Thyroid gland (tissue), 4 donors: ENCODE measurements around the gene TCIRG1. TPM values are rescaled to one million over a fixed set of nuclear protein-coding genes. Genes with fewer than 3 reads are reported as not detected.

ENCODE experiments used
- DNase-seq, 2 donors: peaks; one replicate each; pipeline ENCODE4 v3.0.0-alpha.2; 2019
- H3K27ac ChIP-seq, 3 donors: fragments of 200-600 bp; sonication (generic); 1 replicate in 2 of 3; 2 replicates in 1 of 3; pipeline ENCODE4 v1.5.1; 2016 to 2019; ENCODE audit warnings: mild to moderate bottlenecking in 1 of 3, moderate library complexity in 1 of 3
- H3K27me3 ChIP-seq: fragments of 200-600 bp; sonication (generic); one replicate; pipeline ENCODE4 v1.5.1; 2019
- H3K36me3 ChIP-seq, 2 donors: fragments of 200-600 bp; sonication (generic); one replicate each; pipeline ENCODE4 v1.5.1; 2016 to 2019
- H3K4me1 ChIP-seq, 2 donors: fragments of 200-600 bp; sonication (generic); one replicate each; pipeline ENCODE4 v1.5.1; 2017 to 2019
- H3K4me3 ChIP-seq, 3 donors: fragments of 200-600 bp; sonication (generic); replicated peaks in 1 of 3; 1 replicate in 2 of 3; 2 replicates in 1 of 3; pipeline ENCODE4 v1.5.1; 2016; ENCODE audit warnings: mild to moderate bottlenecking in 1 of 3
- H3K9me3 ChIP-seq: fragments of 200-600 bp; sonication (generic); one replicate; pipeline ENCODE4 v1.5.1; 2017
- CTCF ChIP-seq, 6 experiments: fragments of 200-600 bp in 3 of 6; fragments of 450-650 bp in 3 of 6; sonication (generic) in 3 of 6; IDR thresholded peaks; one replicate each; pipeline ENCODE4 v1.5.1; 2016 to 2019; ENCODE audit warnings: antibody characterized with exemption in 6 of 6, mild to moderate bottlenecking in 2 of 6, inconsistent platforms in 1 of 6, moderate library complexity in 1 of 6
- POLR2A ChIP-seq, 2 donors: fragments of 450-650 bp; IDR thresholded peaks; one replicate each; pipeline ENCODE4 v1.6.1; 2017; ENCODE audit warnings: antibody characterized with exemption in 2 of 2, mild to moderate bottlenecking in 2 of 2, moderate library complexity in 1 of 2
- WGBS, 2 donors: methylation state at CpG; one replicate each; pipeline ENCODE4 v1.1.5; 2017; 5-methylcytosine and 5-hydroxymethylcytosine counted together
- intact Hi-C: fragments of 100-400 bp; cut with DNase I; formaldehyde crosslinking; loops from one replicate; pipeline ENCODE4 v1.15.1; 2023
- total RNA-seq, 4 donors: library from RNA; depleted of rRNA; stranded (reverse); fragments of >200 nt; gene quantifications; one replicate each; pipeline ENCODE4 v1.2.3, GENCODE V29; 2016

TCIRG1 gene
- total RNA-seq, 4 donors from 2014 or later, result 74.8 to 141 (median 121) TPM

- no peak for TF ChIP-seq CTCF (IDR thresholded peaks at IDR 0.05)
- TF ChIP-seq POLR2A (IDR thresholded peaks at IDR 0.05), result no peak
- Histone ChIP-seq H3K9me3 (no peaks in the 10 kb centered on the region), H3K4me3 (no peak overlapping the region), H3K27ac (no peak overlapping the region), H3K27me3 (no peaks in the 10 kb centered on the region), H3K4me1 (peaks cover 7 to 17% of the 10 kb centered on the region in 2 donors), H3K36me3 (peaks cover 13% of the 10 kb centered on the region in 2 donors)
- no peak for DNase-seq
- whole genome bisulfite sequencing, 2 donors, result 90 to 92% methylated on average over 15 of the region's 15 CpGs
- intact Hi-C loops, result no loop called here
Measured at GRCh38 chr11:68052137-68052873, 13.5 kb downstream of the TCIRG1 start.

- H3K36me3 ChIP-seq, result peaks cover 14 to 17% of the 10 kb centered on the region in 2 donors
- DNase-seq, result no peak
- peaks cover 7 to 17% of the 10 kb centered on the region in 2 donors for H3K4me1 ChIP-seq
- TF ChIP-seq POLR2A (IDR thresholded peaks at IDR 0.05), result no peak
- no peak for TF ChIP-seq CTCF (IDR thresholded peaks at IDR 0.05)
- no peaks in the 10 kb centered on the region for H3K27me3 ChIP-seq
- WGBS, 2 donors, result 78 to 80% methylated on average over 4 to 6 of the region's 9 CpGs
- H3K9me3 ChIP-seq, result no peaks in the 10 kb centered on the region
- intact Hi-C loops, result no loop called here
- no peak overlapping the region for H3K27ac ChIP-seq
- H3K4me3 ChIP-seq, result no peak overlapping the region
Measured at GRCh38 chr11:68053117-68053516, 14.3 kb downstream of the TCIRG1 start.

- 89 to 95% methylated on average over 9 to 11 of the region's 11 CpGs for WGBS, 2 donors
- H3K36me3 ChIP-seq, result peaks cover 12 to 20% of the 10 kb centered on the region in 2 donors
Measured at GRCh38 chr11:68053981-68054812, 15.4 kb downstream of the TCIRG1 start.

GRCh38 chr11:68056317-68057285 is 17.8 kb downstream of the TCIRG1 start:
- H3K4me3 ChIP-seq, result no peak overlapping the region
- 93 to 95% methylated on average over 12 of the region's 12 CpGs for WGBS, 2 donors
- no peak for DNase-seq
- H3K4me1 ChIP-seq, result peaks cover under 1 to 3% of the 10 kb centered on the region in 2 donors
- no peaks in the 10 kb centered on the region for H3K9me3 ChIP-seq
- H3K36me3 ChIP-seq, result peaks cover 19 to 26% of the 10 kb centered on the region in 2 donors
- H3K27ac ChIP-seq, result no peak overlapping the region
- intact Hi-C loops, result no loop called here
- TF ChIP-seq CTCF (IDR thresholded peaks at IDR 0.05) (no peak), POLR2A (IDR thresholded peaks at IDR 0.05) (no peak)
- no peaks in the 10 kb centered on the region for H3K27me3 ChIP-seq

More at GRCh38 chr11:68053981-68054812, 15.4 kb downstream of the TCIRG1 start:
- H3K9me3 ChIP-seq, result no peaks in the 10 kb centered on the region
- H3K4me1 ChIP-seq, result peaks cover 7 to 17% of the 10 kb centered on the region in 2 donors
- H3K4me3 ChIP-seq, result no peak overlapping the region
- intact Hi-C loops, result no loop called here
- no peak for DNase-seq
- no peak overlapping the region for H3K27ac ChIP-seq
- no peaks in the 10 kb centered on the region for H3K27me3 ChIP-seq
- no peak for TF ChIP-seq CTCF (IDR thresholded peaks at IDR 0.05)
